ENCODE results near the gene BRD8.
"Not testable (repeated sequence)": the region's sequence is repeated elsewhere in the genome, so short reads cannot be mapped to it uniquely, and the experiment has no call there.

Gene BRD8, protein sequence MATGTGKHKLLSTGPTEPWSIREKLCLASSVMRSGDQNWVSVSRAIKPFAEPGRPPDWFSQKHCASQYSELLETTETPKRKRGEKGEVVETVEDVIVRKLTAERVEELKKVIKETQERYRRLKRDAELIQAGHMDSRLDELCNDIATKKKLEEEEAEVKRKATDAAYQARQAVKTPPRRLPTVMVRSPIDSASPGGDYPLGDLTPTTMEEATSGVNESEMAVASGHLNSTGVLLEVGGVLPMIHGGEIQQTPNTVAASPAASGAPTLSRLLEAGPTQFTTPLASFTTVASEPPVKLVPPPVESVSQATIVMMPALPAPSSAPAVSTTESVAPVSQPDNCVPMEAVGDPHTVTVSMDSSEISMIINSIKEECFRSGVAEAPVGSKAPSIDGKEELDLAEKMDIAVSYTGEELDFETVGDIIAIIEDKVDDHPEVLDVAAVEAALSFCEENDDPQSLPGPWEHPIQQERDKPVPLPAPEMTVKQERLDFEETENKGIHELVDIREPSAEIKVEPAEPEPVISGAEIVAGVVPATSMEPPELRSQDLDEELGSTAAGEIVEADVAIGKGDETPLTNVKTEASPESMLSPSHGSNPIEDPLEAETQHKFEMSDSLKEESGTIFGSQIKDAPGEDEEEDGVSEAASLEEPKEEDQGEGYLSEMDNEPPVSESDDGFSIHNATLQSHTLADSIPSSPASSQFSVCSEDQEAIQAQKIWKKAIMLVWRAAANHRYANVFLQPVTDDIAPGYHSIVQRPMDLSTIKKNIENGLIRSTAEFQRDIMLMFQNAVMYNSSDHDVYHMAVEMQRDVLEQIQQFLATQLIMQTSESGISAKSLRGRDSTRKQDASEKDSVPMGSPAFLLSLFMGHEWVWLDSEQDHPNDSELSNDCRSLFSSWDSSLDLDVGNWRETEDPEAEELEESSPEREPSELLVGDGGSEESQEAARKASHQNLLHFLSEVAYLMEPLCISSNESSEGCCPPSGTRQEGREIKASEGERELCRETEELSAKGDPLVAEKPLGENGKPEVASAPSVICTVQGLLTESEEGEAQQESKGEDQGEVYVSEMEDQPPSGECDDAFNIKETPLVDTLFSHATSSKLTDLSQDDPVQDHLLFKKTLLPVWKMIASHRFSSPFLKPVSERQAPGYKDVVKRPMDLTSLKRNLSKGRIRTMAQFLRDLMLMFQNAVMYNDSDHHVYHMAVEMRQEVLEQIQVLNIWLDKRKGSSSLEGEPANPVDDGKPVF

GRCh38 chr5:138178516-138179276 is at the start of gene BRD8, which contains the start of gene KIF20A:
Gene BRD8, minus strand, starts transcription at chr5:138178630. Its CDS starts 16 bp downstream, at chr5:138178614.
Gene KIF20A, plus strand, starts transcription at chr5:138179112. Its CDS starts 569 bp downstream, at chr5:138179681.
- peak; percentile 96 for DNase-seq (ENCODE audit: low read depth)

DNA sequence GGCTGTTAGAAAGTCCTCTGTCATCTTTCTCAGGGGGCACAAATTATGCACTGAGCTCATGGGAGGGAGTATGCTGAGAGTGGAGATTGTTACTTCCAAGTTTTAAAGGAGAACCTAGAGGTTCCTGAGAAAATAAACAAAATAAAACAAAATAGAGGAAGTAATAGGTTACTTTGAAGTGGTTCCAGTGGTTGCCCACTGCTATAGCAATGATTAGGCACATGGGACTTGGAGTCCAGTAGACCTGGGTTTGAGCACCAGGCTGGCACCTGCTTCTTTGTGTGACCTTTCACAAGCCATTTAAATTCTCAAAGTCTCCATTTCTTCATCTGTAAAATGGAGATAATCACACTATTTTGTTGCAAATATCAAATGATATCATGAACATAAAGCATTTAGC is 48.5 kb upstream of the BRD8 start:
- DNase-seq (ENCODE audit: low read depth), result no peak

DNA sequence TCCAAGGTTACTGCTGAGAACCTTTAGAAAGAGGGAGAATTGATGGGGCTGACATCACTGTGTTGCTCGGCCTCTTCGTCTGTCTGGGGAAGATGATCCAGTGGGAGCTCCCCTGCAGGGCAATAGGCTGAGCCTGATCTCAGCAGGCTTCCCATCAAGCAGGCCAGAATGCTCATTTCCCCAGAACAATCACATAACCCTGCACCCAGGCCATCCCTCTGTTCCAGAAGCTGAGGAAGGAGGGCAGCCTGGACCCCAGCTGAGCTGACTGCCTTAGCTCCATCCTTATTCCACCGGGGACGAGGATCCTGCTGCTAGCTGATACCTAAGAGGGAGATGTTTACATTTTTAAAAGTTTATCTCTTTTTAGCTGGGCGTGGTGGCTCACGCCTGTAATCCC is 46.3 kb upstream of the BRD8 start:
- no peak for DNase-seq (ENCODE audit: low read depth)

DNA sequence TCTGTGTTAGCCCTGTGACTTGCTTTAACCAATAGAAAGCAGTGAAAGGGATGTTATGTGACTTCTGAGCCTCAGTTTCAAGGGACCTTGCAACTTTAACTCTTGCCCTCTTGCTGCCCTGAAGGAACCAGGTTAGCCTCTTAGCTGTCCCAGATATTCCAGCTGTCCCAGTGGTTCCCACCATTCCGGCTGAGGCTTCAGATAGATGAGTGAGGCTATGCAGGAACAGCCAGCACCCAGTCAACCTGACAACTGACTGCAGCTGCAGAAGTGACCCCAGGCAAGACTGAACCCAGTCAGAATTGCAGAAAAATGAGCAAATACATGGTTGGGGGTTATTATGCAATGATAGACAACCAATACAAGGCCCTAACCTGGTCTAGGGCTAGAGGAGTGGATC is 45.1 kb upstream of the BRD8 start:
- no peak for DNase-seq (ENCODE audit: low read depth)

GRCh38 chr5:138216799-138217198 is 38.4 kb upstream of the BRD8 start:
- no peak for DNase-seq (ENCODE audit: low read depth)

- peak; percentile 95 for DNase-seq (ENCODE audit: low read depth)
Observed at GRCh38 chr5:138213161-138214029, 35.0 kb upstream of the BRD8 start, which contains the start of gene CDC23. Gene CDC23, minus strand, starts transcription at chr5:138213323. Its CDS starts 11 bp downstream, at chr5:138213312.

- DNase-seq (ENCODE audit: low read depth), result no peak
Observed at GRCh38 chr5:138212828-138213160, 34.4 kb upstream of the BRD8 start.

DNA sequence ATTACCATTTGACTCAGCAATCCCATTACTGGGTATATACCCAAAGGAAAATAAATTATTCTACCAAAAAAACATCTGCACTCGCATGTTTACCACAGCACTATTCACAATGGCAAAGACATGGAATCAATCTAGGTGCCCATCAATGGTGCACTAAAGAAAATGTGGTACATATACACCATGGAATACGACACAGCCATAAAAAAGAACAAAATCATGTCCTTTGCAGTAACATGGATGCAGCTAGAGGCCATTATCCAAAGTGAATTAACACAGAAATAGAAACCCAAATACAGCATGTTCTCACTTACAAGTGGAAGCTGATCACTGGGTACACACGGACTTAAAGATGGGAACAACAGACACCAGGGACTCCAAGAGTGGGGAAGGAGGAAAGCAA is 32.6 kb upstream of the BRD8 start:
- DNase-seq (ENCODE audit: low read depth), result no peak

DNA sequence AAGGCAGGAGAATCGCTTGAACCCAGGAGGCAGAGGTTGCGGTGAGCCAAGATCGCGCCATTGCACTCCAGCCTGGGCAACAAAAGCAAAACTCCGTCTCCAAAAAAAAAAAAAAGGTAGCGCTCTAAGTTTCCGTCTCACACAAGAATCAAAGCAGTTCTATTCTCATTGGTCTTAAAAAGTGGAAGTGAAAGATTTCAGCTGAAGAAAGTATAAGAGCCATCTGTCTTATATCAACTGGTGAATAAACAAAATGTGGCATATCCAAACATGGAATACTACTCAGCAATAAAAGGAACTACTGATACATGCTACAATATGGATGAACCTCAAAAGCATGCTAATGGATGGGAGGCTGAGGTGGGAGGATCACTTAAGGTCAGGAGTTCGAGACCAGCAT is 15.4 kb upstream of the BRD8 start:
- not testable (repeated sequence) for DNase-seq (ENCODE audit: low read depth)

DNA sequence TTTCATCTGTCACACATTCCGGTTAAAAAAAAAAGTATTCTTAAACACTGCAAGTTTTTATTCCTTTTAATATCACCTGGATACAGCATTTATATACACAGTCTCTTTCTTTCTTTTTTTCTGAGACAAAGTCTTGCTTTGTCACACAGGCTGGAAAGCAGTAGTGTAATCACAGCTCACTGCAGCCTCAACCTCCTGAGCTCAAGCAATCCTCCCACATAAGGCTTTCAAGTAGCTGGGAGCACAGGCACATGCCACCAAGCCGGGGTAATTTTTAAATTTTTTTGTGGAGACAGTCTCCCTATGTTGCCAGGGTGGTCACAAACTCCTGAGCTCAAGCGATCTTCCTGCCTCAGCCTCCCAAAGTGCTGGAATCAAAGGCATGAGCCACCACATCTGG is 14.4 kb upstream of the BRD8 start:
- no peak for DNase-seq (ENCODE audit: low read depth)

DNA sequence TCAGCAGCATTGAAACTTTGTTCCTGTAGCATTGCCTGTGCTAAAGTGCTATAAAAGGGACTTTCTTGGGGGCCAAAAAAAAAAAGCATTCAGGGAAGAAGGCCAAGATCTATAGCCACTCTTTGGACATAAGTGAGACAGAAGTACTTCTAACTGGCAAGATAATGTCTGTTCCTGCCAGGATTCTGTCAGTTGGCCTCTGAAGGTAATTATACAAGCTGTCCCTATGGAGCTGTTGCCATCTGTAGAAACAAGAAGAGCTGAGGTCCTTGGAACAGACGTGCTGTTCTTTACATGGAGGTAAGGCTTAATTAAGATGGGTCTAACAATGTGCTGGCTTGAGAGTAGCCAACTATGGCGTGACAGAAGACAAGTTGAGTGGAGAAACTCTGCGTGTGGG is 10.2 kb upstream of the BRD8 start:
- no peak for DNase-seq (ENCODE audit: low read depth)

DNA sequence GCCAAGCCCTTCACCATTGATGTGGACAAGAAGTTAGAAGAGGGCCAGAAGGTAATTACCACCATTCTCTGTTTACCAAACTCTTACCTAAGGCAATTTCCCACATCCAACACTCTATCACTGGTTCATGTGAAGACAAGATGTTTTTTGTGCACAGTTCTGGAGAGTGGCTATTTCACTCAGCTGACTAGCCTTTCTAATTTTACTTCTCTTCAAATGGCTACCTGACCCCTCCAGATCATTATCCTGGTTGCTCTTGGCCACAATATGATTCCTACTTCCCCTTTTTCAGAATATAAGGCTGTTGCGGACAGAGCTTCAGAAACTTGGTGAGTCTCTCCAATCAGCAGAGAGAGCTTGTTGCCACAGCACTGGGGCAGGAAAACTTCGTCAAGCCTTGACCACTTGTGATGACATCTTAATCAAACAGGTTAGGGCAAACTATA is 7.6 kb upstream of the BRD8 start:
- no peak for DNase-seq (ENCODE audit: low read depth)

- no peak for DNase-seq (ENCODE audit: low read depth)
Observed at GRCh38 chr5:138182808-138183207, 4.4 kb upstream of the BRD8 start.

- no peak for DNase-seq (ENCODE audit: low read depth)
Observed at GRCh38 chr5:138180841-138181240, 2.4 kb upstream of the BRD8 start.

DNA sequence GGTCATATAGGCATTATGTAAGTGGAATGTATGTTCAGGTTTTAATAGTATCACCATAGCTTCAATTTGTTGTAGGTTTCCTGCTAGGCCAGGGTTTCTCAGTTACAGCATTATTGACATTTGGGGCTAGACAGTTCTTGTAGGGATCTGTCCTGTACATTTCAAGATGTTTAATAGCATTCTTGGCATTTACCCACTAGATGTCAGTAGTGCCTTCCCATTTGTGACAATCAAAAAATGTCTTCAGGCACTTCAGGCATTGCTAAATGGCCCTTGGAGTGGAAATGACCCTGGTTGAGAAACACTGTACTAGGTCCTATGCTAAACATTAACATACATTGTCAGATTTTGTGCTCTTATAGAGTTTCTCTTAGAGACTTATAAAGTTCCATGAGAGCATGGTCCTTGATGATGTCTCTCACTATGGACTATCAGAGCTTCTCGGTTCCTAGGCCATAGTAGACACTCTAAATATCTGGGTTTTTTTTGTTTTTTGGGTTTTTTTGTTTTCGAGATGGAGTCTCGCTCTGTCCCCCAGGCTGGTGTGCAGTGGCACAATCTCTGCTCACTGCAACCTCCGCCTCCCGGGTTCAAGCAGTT is 1.9 kb upstream of the BRD8 start:
- peak; percentile 53 for DNase-seq (ENCODE audit: low read depth)

DNA sequence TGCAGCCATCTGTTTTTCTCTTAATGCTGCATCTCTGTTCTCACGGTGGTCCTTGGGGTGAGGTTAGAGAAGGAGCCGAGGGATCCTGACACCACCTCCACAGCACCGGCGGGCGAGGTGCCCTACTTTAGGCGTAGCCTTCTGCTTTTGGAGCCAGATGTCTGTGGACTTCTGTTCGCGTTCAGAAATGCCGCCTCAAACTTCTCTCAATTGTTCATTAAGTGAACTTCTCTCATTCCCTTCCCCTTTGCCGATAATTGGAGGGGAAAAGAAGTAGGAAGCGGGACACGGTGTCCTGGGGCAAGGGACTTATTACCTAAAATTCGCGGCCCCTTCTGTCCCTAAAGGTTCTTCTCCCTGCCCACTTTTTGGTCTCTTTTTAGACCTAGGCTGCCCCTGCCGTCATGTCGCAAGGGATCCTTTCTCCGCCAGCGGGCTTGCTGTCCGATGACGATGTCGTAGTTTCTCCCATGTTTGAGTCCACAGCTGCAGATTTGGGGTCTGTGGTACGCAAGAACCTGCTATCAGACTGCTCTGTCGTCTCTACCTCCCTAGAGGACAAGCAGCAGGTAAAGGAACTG is 937 bp upstream of the BRD8 start:
- no peak for DNase-seq (ENCODE audit: low read depth)

DNA sequence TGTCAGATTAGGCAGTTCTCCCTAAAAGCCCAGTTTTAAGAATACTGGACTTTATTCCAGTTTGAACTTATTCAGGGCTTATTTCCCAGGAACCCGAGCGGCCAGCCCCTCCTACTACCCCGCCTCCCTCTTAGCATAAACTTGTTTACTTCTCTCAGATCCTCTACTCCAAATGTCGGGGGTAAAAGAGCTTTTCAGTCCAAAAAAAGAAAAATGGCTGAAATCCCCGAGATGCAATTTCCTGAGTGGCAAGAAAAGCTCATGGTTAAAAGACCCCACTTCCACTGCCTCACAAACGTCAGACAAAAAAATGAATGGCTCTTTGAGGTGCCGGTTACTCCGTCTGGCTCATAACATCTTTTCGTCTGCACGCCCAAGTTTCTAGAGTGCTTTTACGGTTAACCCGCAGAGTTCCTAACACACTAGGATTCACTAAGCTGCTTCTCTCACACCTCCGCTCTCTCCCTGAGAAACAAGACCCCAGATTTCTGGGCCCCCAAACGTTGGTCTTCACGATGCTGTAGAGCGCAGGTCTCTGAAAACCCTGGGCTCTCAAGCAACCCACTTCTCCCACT is 402 bp downstream of the BRD8 start:
- peak; percentile 14 for DNase-seq (ENCODE audit: low read depth)

DNA sequence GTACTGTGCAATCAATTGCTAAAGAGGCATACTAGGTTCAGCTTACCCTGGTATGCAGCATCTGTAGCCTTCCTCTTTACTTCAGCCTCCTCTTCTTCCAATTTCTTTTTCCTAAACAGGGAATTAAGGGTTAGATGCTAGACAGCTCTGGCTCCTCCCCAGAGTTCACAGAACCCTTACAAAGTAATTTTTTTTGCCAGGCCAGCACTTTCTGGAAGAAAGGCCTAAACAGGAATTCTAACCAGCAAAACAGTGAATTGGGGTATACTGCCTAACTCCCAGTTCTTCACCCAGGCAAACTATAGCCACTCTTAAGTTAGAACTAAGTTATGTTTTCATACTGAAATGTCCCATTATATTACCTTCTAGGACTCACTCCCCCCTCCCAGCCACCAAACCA is 8.1 kb downstream of the BRD8 start:
- DNase-seq (ENCODE audit: low read depth), result no peak

DNA sequence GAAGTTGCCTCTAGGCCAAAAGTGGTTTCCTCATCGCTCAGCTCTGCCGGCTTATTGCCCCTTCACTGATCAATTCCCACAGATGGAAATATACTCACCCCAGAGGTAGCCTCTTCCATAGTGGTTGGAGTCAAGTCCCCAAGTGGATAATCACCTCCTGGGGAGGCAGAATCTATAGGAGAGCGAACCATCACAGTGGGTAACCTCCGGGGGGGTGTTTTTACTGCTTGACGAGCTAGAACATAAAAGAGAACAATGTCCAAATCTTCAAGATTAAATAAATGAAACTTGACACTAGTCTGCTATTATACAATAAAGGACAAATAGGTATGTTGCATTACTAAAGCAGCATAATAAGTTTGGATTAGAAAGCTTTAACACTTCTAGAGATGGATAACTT is 9.3 kb downstream of the BRD8 start:
- DNase-seq (ENCODE audit: low read depth), result no peak

All from fibroblast of the conjunctiva (primary cell).